GM23338 (cell line): ENCODE results near the gene WIPF3. TPM values are rescaled to one million over a fixed set of nuclear protein-coding genes. Genes with fewer than 3 reads are reported as not detected.
A peak's percentile ranks its signal among the peaks of the same experiment; 100 is the strongest.

Source experiments
- ATAC-seq: fragments of 200-7000 bp; cut with Tn5 transposase; 3 replicates; pipeline ENCODE4 v1.9.1; 2020
- DNase-seq: peaks from one replicate; pipeline ENCODE4 v3.0.0-alpha.2; 2015; ENCODE audit warnings: low spot score
- H2AFZ ChIP-seq: fragments of 200-600 bp; sonication (generic); 2 replicates; pipeline ENCODE4 v1.8.0; 2016; ENCODE audit warnings: antibody characterized with exemption, mild to moderate bottlenecking, moderate library complexity
- H3F3A ChIP-seq: fragments of 200-600 bp; sonication (generic); replicated peaks from 2 replicates; pipeline ENCODE4 v1.8.0; 2017; ENCODE audit warnings: antibody characterized with exemption, mixed run types, low read depth
- H3K27ac ChIP-seq: fragments of 200-600 bp; sonication (generic); 2 replicates; pipeline ENCODE4 v1.6.1; 2016; ENCODE audit warnings: low read depth
- H3K27me3 ChIP-seq: fragments of 200-600 bp; sonication (generic); 2 replicates; pipeline ENCODE4 v1.8.0; 2016; ENCODE audit warnings: mild to moderate bottlenecking, mixed run types, moderate library complexity; ENCODE audit not compliant: insufficient read depth
- H3K36me3 ChIP-seq: fragments of 200-600 bp; sonication (generic); 2 replicates; pipeline ENCODE4 v1.8.0; 2016; ENCODE audit warnings: mild to moderate bottlenecking; ENCODE audit not compliant: insufficient read depth
- H3K4me1 ChIP-seq: fragments of 200-600 bp; sonication (generic); 2 replicates; pipeline ENCODE4 v1.8.0; 2016; ENCODE audit warnings: mild to moderate bottlenecking, moderate library complexity; ENCODE audit not compliant: insufficient read depth
- H3K4me2 ChIP-seq: fragments of 200-600 bp; sonication (generic); 2 replicates; pipeline ENCODE4 v1.7.1; 2017; ENCODE audit warnings: mixed run types
- H3K4me3 ChIP-seq: fragments of 200-600 bp; sonication (generic); 2 replicates; pipeline ENCODE4 v1.6.1; 2016; ENCODE audit warnings: mixed run types
- H3K79me2 ChIP-seq: fragments of 200-600 bp; sonication (generic); replicated peaks from 2 replicates; pipeline ENCODE4 v1.8.0; 2017; ENCODE audit warnings: mild to moderate bottlenecking; ENCODE audit not compliant: insufficient read depth
- H3K9me2 ChIP-seq: fragments of 200-600 bp; sonication (generic); 2 replicates; pipeline ENCODE4 v1.8.0; 2017; ENCODE audit not compliant: insufficient read depth
- H4K20me1 ChIP-seq: fragments of 200-600 bp; sonication (generic); replicated peaks from 2 replicates; pipeline ENCODE4 v1.8.0; 2017; ENCODE audit warnings: mild to moderate bottlenecking; ENCODE audit not compliant: insufficient read depth
- H3K27ac Mint-ChIP-seq: 2 replicates; pipeline ENCODE4 v1.8.0; 2020; ENCODE audit warnings: inconsistent platforms, mild to moderate bottlenecking, moderate library complexity, mixed read lengths
- H3K27me3 Mint-ChIP-seq: 3 replicates; pipeline ENCODE4 v1.8.0; 2022; ENCODE audit warnings: low read depth, mild to moderate bottlenecking, moderate library complexity, mixed read lengths, inconsistent platforms; ENCODE audit not compliant: insufficient read depth, poor library complexity
- H3K36me3 Mint-ChIP-seq: 3 replicates; pipeline ENCODE4 v1.8.0; 2021; ENCODE audit warnings: low read depth, mild to moderate bottlenecking, inconsistent platforms, moderate library complexity, mixed read lengths
- H3K4me1 Mint-ChIP-seq: 3 replicates; pipeline ENCODE4 v1.8.0; 2020; ENCODE audit warnings: mild to moderate bottlenecking, inconsistent platforms, mixed read lengths
- H3K4me3 Mint-ChIP-seq: 3 replicates; pipeline ENCODE4 v1.8.0; 2021; ENCODE audit warnings: moderate library complexity, mild to moderate bottlenecking, inconsistent platforms, mixed read lengths
- H3K9me3 Mint-ChIP-seq: 3 replicates; pipeline ENCODE4 v1.8.0; 2020; ENCODE audit warnings: moderate library complexity, mild to moderate bottlenecking, inconsistent platforms, mixed read lengths
- CREB1 ChIP-seq: fragments of 250-450 bp; sonication (Bioruptor Pico); IDR thresholded peaks from 2 replicates; pipeline ENCODE4 v1.5.0; 2020; ENCODE audit warnings: low read depth, mild to moderate bottlenecking, moderate library complexity
- CTCF ChIP-seq, 2 experiments: fragments of 200-600 bp in 1 of 2; sonication (generic) in 1 of 2; conservative IDR thresholded peaks; 2 replicates each; pipeline versions ENCODE4 v1.5.1 to v1.6.1; 2016 to 2017; ENCODE audit warnings: antibody characterized with exemption in 2 of 2, low read depth in 2 of 2, mild to moderate bottlenecking in 2 of 2, moderate library complexity in 1 of 2
- NANOG ChIP-seq: IDR thresholded peaks from 2 replicates; pipeline ENCODE4 v1.6.1; 2016; ENCODE audit warnings: antibody characterized with exemption, borderline replicate concordance
- STAT1 ChIP-seq: IDR thresholded peaks from one replicate; pipeline ENCODE4 v1.6.1; 2016; ENCODE audit warnings: antibody characterized with exemption; ENCODE audit not compliant: unreplicated experiment
- ZNF114 ChIP-seq: fragments of 250-450 bp; sonication (Bioruptor Pico); IDR thresholded peaks from 2 replicates; pipeline ENCODE4 v1.5.0; 2020; ENCODE audit warnings: mild to moderate bottlenecking, moderate library complexity
- ZNF331 ChIP-seq: fragments of 250-450 bp; sonication (Bioruptor Pico); IDR thresholded peaks from 2 replicates; pipeline ENCODE4 v1.5.0; 2020; ENCODE audit warnings: low read depth, mild to moderate bottlenecking, moderate library complexity
- ZNF462 ChIP-seq: fragments of 250-450 bp; sonication (Bioruptor Pico); IDR thresholded peaks from 2 replicates; pipeline ENCODE4 v1.5.0; 2020; ENCODE audit warnings: mild to moderate bottlenecking, moderate library complexity
- polyA plus RNA-seq: library from polyadenylated mRNA; unstranded; fragments of >200 nt; fragmentation: Nextera tagmentation; extraction: Ambion mirVana; gene quantifications from 2 replicates; pipeline ENCODE4 v1.2.1, GENCODE V29; 2016
- total RNA-seq: library from RNA; depleted of rRNA; stranded (reverse); fragments of >200 nt; shearing (Covaris generic); gene quantifications from 2 replicates; pipeline ENCODE4 v1.2.3, GENCODE V29; 2014

Gene WIPF3
- total and polyA plus RNA-seq, 2 experiments from 2014 or later, result 5.7 to 11.4 TPM

- TF ChIP-seq ZNF462 (CRISPR knock-in tag) (no peak), CREB1 (no peak)
Measured at GRCh38 chr7:29886827-29887226, 80.5 kb downstream of the WIPF3 start (continued).

- 0 out of 2 replicates have a peak, but pooled peaks cover 4% of the 10 kb centered on the region for H3F3A ChIP-seq
- peaks cover 7% of the 10 kb centered on the region; the same call in 1 of the 2 replicates for H3K79me2 ChIP-seq
- ATAC-seq, result no peak
- no peak overlapping the region for H3K4me2 ChIP-seq
- H3K27ac ChIP-seq, result no peak overlapping the region
- no peak for TF ChIP-seq STAT1
- no peak for TF ChIP-seq NANOG
- no peak for TF ChIP-seq ZNF114 (CRISPR knock-in tag)
- TF ChIP-seq CTCF (conservative IDR thresholded peaks at IDR 0.05; ENCODE audit: low read depth in 2 of 2), result peak in 1 of 2 experiments; percentile 38; a peak in 1 of 4 replicates
- no peak for TF ChIP-seq ZNF462 (CRISPR knock-in tag)
- TF ChIP-seq ZNF331 (CRISPR knock-in tag), result no peak
- Mint-ChIP-seq H3K9me3 (no peaks in the 10 kb centered on the region), H3K27me3 (peaks cover 4% of the 10 kb centered on the region), H3K27ac (no peak overlapping the region), H3K4me1 (peaks cover 17% of the 10 kb centered on the region), H3K36me3 (peaks cover 6% of the 10 kb centered on the region), H3K4me3 (no peak overlapping the region)
- peaks cover 5% of the 10 kb centered on the region; the same call in 1 of the 2 replicates for H3K36me3 ChIP-seq
- no peaks in the 10 kb centered on the region for H4K20me1 ChIP-seq
- DNase-seq, result peak; percentile 16
- H2AFZ ChIP-seq, result no peak overlapping the region
- H3K27me3 ChIP-seq, result no peaks in the 10 kb centered on the region
- H3K4me1 ChIP-seq, result peaks cover 10% of the 10 kb centered on the region
- H3K9me2 ChIP-seq, result no peaks in the 10 kb centered on the region
- H3K4me3 ChIP-seq, result no peak overlapping the region
Measured at GRCh38 chr7:29888006-29888405, 81.7 kb downstream of the WIPF3 start.
